HEK293 (cell line): ENCODE data around the gene UNC5CL.

Experiments
- CTCF ChIA-PET: fragments of 350-600 bp; formaldehyde crosslinking; extraction: SDS; loops from one replicate; lab custom pipeline; 2021; ENCODE audit warnings: antibody characterized with exemption; lab: Yijun Ruan, JAX
- POLR2A ChIA-PET: fragments of 300-600 bp; formaldehyde crosslinking; extraction: SDS; loops from one replicate; lab custom pipeline; 2020; ENCODE audit warnings: antibody characterized with exemption, inconsistent platforms; lab: Yijun Ruan, JAX
- H3K27ac ChIP-seq: fragments of 200-500 bp; sonication (Bioruptor generic); 2 replicates; pipeline ENCODE4 v1.5.1; 2014; ENCODE audit warnings: low read depth, low read length, control low read depth, inconsistent platforms; ENCODE audit errors: extremely low read depth
- H3K36me3 ChIP-seq, 2 experiments: fragments of 200-500 bp in 1 of 2; sonication (Bioruptor generic) in 1 of 2; 1 replicate in 1 of 2; 2 replicates in 1 of 2; pipeline ENCODE4 v1.5.1; 2014 to 2017; ENCODE audit warnings: inconsistent platforms in 2 of 2, low read length in 2 of 2; ENCODE audit not compliant: control insufficient read depth in 2 of 2, insufficient read depth in 1 of 2
- H3K4me1 ChIP-seq: fragments of 200-500 bp; sonication (Bioruptor generic); 2 replicates; pipeline ENCODE4 v1.5.1; 2014; ENCODE audit warnings: mild to moderate bottlenecking, low read length, inconsistent platforms; ENCODE audit not compliant: control insufficient read depth, insufficient read depth
- H3K4me3 ChIP-seq: 2 replicates; pipeline ENCODE4 v1.5.1; 2011; ENCODE audit warnings: low read depth, mild to moderate bottlenecking, control low read depth, low read length, moderate library complexity
- H3K9me3 ChIP-seq: fragments of 200-500 bp; sonication (Bioruptor generic); 2 replicates; pipeline ENCODE4 v1.5.1; 2014; ENCODE audit warnings: low read depth, low read length, inconsistent platforms; ENCODE audit not compliant: control insufficient read depth, insufficient read depth
- BCL11B ChIP-seq: fragments of 450-650 bp; formaldehyde crosslinking; IDR thresholded peaks from 2 replicates; pipeline ENCODE4 v1.5.1; 2016; ENCODE audit warnings: low read depth, missing biosample characterization, missing genetic modification characterization
- GLIS2 ChIP-seq: fragments of 450-650 bp; formaldehyde crosslinking; IDR thresholded peaks from 2 replicates; pipeline ENCODE4 v1.5.1; 2016; ENCODE audit warnings: missing biosample characterization, missing genetic modification characterization
- KLF1 ChIP-seq: fragments of 450-650 bp; formaldehyde crosslinking; IDR thresholded peaks from 2 replicates; pipeline ENCODE4 v1.5.1; 2016; ENCODE audit warnings: missing biosample characterization, missing genetic modification characterization
- KLF16 ChIP-seq: fragments of 450-650 bp; formaldehyde crosslinking; IDR thresholded peaks from 2 replicates; pipeline ENCODE4 v1.5.1; 2017; ENCODE audit warnings: missing biosample characterization, missing genetic modification characterization
- ZNF114 ChIP-seq: fragments of 450-650 bp; formaldehyde crosslinking; IDR thresholded peaks from 2 replicates; pipeline ENCODE4 v1.5.0; 2017; ENCODE audit warnings: missing biosample characterization, missing genetic modification characterization
- ZNF146 ChIP-seq: fragments of 450-650 bp; formaldehyde crosslinking; IDR thresholded peaks from 2 replicates; pipeline ENCODE4 v1.5.1; 2016; ENCODE audit warnings: missing biosample characterization, missing genetic modification characterization
- ZNF23 ChIP-seq: fragments of 450-650 bp; formaldehyde crosslinking; IDR thresholded peaks from 2 replicates; pipeline ENCODE4 v1.5.1; 2016; ENCODE audit warnings: missing biosample characterization, missing genetic modification characterization, borderline replicate concordance
- ZNF24 ChIP-seq: fragments of 450-650 bp; formaldehyde crosslinking; IDR thresholded peaks from 2 replicates; pipeline ENCODE4 v1.5.1; 2016; ENCODE audit warnings: missing biosample characterization, missing genetic modification characterization
- ZNF292 ChIP-seq: fragments of 450-650 bp; formaldehyde crosslinking; IDR thresholded peaks from 2 replicates; pipeline ENCODE4 v1.5.1; 2016; ENCODE audit warnings: low read depth, missing biosample characterization, missing genetic modification characterization, borderline replicate concordance
- ZNF311 ChIP-seq: fragments of 450-650 bp; formaldehyde crosslinking; IDR thresholded peaks from 2 replicates; pipeline ENCODE4 v1.5.1; 2017; ENCODE audit warnings: missing biosample characterization, missing genetic modification characterization, borderline replicate concordance
- ZNF585B ChIP-seq: fragments of 450-650 bp; formaldehyde crosslinking; IDR thresholded peaks from 2 replicates; pipeline ENCODE4 v1.5.1; 2016; ENCODE audit warnings: missing biosample characterization, missing genetic modification characterization
- ZNF600 ChIP-seq: fragments of 450-650 bp; formaldehyde crosslinking; IDR thresholded peaks from 2 replicates; pipeline ENCODE4 v1.5.1; 2016; ENCODE audit warnings: missing biosample characterization, missing genetic modification characterization
- ZNF624 ChIP-seq: fragments of 450-650 bp; formaldehyde crosslinking; IDR thresholded peaks from 2 replicates; pipeline ENCODE4 v1.5.1; 2017; ENCODE audit warnings: missing biosample characterization, missing genetic modification characterization
- ZNF629 ChIP-seq: fragments of 450-650 bp; formaldehyde crosslinking; IDR thresholded peaks from 2 replicates; pipeline ENCODE4 v1.5.1; 2017; ENCODE audit warnings: missing biosample characterization, missing genetic modification characterization
- ZNF677 ChIP-seq: fragments of 450-650 bp; IDR thresholded peaks from 2 replicates; pipeline ENCODE4 v1.5.0; 2018; ENCODE audit warnings: missing biosample characterization, mild to moderate bottlenecking, missing genetic modification characterization, moderate library complexity
- ZNF777 ChIP-seq: fragments of 450-650 bp; formaldehyde crosslinking; IDR thresholded peaks from 2 replicates; pipeline ENCODE4 v1.5.1; 2017; ENCODE audit warnings: missing biosample characterization, missing genetic modification characterization, borderline replicate concordance
- TF ChIP-seq, protein P1 (sequence below): fragments of 450-650 bp; formaldehyde crosslinking; IDR thresholded peaks from 2 replicates; pipeline ENCODE4 v1.5.1; 2017; ENCODE audit warnings: missing biosample characterization, mild to moderate bottlenecking, missing genetic modification characterization, moderate library complexity
- TF ChIP-seq, protein P2 (sequence below): fragments of 450-650 bp; formaldehyde crosslinking; IDR thresholded peaks from 2 replicates; pipeline ENCODE4 v1.5.1; 2016; ENCODE audit warnings: missing biosample characterization, missing genetic modification characterization
- TF ChIP-seq, protein P3 (sequence below): fragments of 450-650 bp; formaldehyde crosslinking; IDR thresholded peaks from 2 replicates; pipeline ENCODE4 v1.5.1; 2016; ENCODE audit warnings: missing biosample characterization, missing genetic modification characterization, borderline replicate concordance

UNC5CL gene

DNA sequence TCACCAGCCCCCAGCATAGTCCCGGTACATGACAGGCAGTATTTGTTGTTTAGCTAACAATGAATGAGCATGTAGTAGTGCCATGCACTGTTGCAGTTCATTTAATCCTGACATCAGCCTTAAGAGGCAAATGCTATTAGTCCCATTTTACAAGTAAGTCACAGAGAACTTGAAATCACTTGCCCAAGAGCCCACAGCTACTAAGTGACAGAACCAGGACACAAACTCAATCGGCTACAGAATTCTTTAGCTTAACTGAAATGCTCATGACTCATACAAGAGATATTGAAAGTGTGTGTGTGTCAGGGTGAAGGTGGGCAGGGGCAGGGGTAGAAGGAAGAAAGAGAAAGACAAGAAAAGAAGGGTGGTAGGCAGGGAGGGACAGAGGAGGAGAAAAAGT is 52.7 kb downstream of the UNC5CL start:
- ChIA-PET CTCF (interaction anchor here (0.5 to 1.3 kb wide), 3 partner anchors 16 to 1006 kb away, joined by 3 read pairs; no protein-coding TSS in a partner anchor), POLR2A (no interaction called here)
- H3K4me3 ChIP-seq, result no peak overlapping the region
- no peak for TF ChIP-seq ZNF146
- TF ChIP-seq ZNF24, result no peak
- no peak for TF ChIP-seq ZNF600
- no peaks in the 10 kb centered on the region for H3K36me3 ChIP-seq
- no peak overlapping the region for H3K27ac ChIP-seq
- no peaks in the 10 kb centered on the region for H3K4me1 ChIP-seq
- no peaks in the 10 kb centered on the region for H3K9me3 ChIP-seq

DNA sequence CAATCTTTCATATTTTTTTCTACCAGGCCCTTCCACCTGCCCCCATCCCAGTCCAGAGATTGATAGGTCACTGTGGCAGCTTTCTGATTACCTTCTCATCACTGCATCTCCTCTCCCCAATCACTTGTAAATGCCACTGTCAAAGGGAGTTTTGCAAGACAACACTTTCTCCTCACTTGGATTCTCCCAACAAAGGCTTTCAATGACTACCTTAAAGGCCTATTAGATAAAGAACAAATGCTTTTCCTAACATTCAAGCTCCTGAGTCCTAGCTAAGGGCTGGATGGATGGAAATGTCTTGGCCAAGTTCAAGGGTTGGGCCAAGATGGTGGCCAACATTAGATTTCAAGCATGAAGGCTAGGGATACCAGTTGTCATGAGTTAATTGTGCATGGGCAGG is 55.3 kb downstream of the UNC5CL start:
- Histone ChIP-seq H3K36me3 (no peaks in the 10 kb centered on the region), H3K9me3 (no peaks in the 10 kb centered on the region), H3K27ac (no peak overlapping the region), H3K4me1 (no peaks in the 10 kb centered on the region), H3K4me3 (no peak overlapping the region)
- TF ChIP-seq KLF16 (no peak), BCL11B (no peak), GLIS2 (tag by site-specific recombination) (no peak), ZNF585B (tag by site-specific recombination) (no peak), ZNF677 (tag by site-specific recombination) (no peak), ZNF629 (tag by site-specific recombination) (no peak), ZNF311 (tag by site-specific recombination) (no peak), ZNF624 (tag by site-specific recombination) (no peak), ZNF777 (tag by site-specific recombination) (no peak), KLF1 (tag by site-specific recombination) (no peak), ZNF23 (tag by site-specific recombination) (no peak), ZNF114 (tag by site-specific recombination) (no peak), ZNF292 (no peak)
- TF ChIP-seq, protein P1, sequence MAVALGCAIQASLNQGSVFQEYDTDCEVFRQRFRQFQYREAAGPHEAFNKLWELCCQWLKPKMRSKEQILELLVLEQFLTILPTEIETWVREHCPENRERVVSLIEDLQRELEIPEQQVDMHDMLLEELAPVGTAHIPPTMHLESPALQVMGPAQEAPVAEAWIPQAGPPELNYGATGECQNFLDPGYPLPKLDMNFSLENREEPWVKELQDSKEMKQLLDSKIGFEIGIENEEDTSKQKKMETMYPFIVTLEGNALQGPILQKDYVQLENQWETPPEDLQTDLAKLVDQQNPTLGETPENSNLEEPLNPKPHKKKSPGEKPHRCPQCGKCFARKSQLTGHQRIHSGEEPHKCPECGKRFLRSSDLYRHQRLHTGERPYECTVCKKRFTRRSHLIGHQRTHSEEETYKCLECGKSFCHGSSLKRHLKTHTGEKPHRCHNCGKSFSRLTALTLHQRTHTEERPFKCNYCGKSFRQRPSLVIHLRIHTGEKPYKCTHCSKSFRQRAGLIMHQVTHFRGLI, result no peak
- TF ChIP-seq, protein P2, sequence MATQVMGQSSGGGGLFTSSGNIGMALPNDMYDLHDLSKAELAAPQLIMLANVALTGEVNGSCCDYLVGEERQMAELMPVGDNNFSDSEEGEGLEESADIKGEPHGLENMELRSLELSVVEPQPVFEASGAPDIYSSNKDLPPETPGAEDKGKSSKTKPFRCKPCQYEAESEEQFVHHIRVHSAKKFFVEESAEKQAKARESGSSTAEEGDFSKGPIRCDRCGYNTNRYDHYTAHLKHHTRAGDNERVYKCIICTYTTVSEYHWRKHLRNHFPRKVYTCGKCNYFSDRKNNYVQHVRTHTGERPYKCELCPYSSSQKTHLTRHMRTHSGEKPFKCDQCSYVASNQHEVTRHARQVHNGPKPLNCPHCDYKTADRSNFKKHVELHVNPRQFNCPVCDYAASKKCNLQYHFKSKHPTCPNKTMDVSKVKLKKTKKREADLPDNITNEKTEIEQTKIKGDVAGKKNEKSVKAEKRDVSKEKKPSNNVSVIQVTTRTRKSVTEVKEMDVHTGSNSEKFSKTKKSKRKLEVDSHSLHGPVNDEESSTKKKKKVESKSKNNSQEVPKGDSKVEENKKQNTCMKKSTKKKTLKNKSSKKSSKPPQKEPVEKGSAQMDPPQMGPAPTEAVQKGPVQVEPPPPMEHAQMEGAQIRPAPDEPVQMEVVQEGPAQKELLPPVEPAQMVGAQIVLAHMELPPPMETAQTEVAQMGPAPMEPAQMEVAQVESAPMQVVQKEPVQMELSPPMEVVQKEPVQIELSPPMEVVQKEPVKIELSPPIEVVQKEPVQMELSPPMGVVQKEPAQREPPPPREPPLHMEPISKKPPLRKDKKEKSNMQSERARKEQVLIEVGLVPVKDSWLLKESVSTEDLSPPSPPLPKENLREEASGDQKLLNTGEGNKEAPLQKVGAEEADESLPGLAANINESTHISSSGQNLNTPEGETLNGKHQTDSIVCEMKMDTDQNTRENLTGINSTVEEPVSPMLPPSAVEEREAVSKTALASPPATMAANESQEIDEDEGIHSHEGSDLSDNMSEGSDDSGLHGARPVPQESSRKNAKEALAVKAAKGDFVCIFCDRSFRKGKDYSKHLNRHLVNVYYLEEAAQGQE (tag by site-specific recombination), result no peak
- TF ChIP-seq, protein P3, sequence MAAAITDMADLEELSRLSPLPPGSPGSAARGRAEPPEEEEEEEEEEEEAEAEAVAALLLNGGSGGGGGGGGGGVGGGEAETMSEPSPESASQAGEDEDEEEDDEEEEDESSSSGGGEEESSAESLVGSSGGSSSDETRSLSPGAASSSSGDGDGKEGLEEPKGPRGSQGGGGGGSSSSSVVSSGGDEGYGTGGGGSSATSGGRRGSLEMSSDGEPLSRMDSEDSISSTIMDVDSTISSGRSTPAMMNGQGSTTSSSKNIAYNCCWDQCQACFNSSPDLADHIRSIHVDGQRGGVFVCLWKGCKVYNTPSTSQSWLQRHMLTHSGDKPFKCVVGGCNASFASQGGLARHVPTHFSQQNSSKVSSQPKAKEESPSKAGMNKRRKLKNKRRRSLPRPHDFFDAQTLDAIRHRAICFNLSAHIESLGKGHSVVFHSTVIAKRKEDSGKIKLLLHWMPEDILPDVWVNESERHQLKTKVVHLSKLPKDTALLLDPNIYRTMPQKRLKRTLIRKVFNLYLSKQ, result no peak
- ChIA-PET POLR2A (no interaction called here), CTCF (interaction anchor here (1.3 kb wide), 1 partner anchor 18 kb away, joined by 3 read pairs; no protein-coding TSS in a partner anchor)
